Activated CD8-positive, alpha-beta T cell treated with anti-CD3 and anti-CD28 coated beads for 36 hours (primary cell): ENCODE results near the gene ITGAD. TPM values are rescaled to one million over a fixed set of nuclear protein-coding genes. Genes with fewer than 3 reads are reported as not detected.
A peak's percentile ranks its signal among the peaks of the same experiment; 100 is the strongest.

Source experiments
- ATAC-seq: fragments of 200-7000 bp; cut with Tn5 transposase; one replicate; pipeline ENCODE4 v1.10.0; 2021; ENCODE audit warnings: mild to moderate bottlenecking, moderate library complexity
- CTCF ChIA-PET: fragments of 350-600 bp; sonication (Branson Sonifier 250); formaldehyde crosslinking; loops from one replicate; lab custom pipeline; 2021; ENCODE audit warnings: antibody characterized with exemption; lab: Charles Lee
- POLR2A ChIA-PET: fragments of 350-600 bp; sonication (Branson Sonifier 250); formaldehyde crosslinking; loops from one replicate; lab custom pipeline; 2021; ENCODE audit warnings: antibody characterized with exemption; lab: Charles Lee
- DNase-seq: peaks from one replicate; pipeline ENCODE4 v3.0.0-alpha.2; 2020
- H3K27ac Mint-ChIP-seq: one replicate; pipeline ENCODE4 v1.8.0; 2021; ENCODE audit warnings: mild to moderate bottlenecking, mixed read lengths
- H3K27me3 Mint-ChIP-seq: one replicate; pipeline ENCODE4 v1.8.0; 2021; ENCODE audit warnings: mixed read lengths
- H3K36me3 Mint-ChIP-seq: one replicate; pipeline ENCODE4 v1.8.0; 2021; ENCODE audit warnings: low read depth, mixed read lengths
- H3K4me1 Mint-ChIP-seq: one replicate; pipeline ENCODE4 v1.8.0; 2021; ENCODE audit warnings: low read depth, mixed read lengths
- H3K4me3 Mint-ChIP-seq: one replicate; pipeline ENCODE4 v1.8.0; 2021; ENCODE audit warnings: mild to moderate bottlenecking, moderate library complexity, mixed read lengths
- H3K9me3 Mint-ChIP-seq: one replicate; pipeline ENCODE4 v1.8.0; 2021; ENCODE audit warnings: mixed read lengths
- CTCF ChIP-seq: fragments of 200-600 bp; IDR thresholded peaks from one replicate; pipeline ENCODE4 v1.8.0; 2022; ENCODE audit warnings: antibody characterized with exemption, mild to moderate bottlenecking
- intact Hi-C: fragments of 100-400 bp; cut with micrococcal nuclease; formaldehyde crosslinking; loops from one replicate; pipeline ENCODE4 v1.10.0; 2022
- total RNA-seq, 2 experiments: library from RNA; stranded (reverse); gene quantifications; one replicate each; pipeline ENCODE4 v1.2.3, GENCODE V29; 2021

Gene ITGAD
- total RNA-seq, 2 experiments from 2014 or later = not detected

GRCh38 chr16:31429796-31430195 is 36.7 kb downstream of the ITGAD start:
- ChIA-PET CTCF (interaction anchor here (0.9 to 2.4 kb wide), 4 partner anchors 10 to 47 kb away, joined by 3 to 8 read pairs (median 5); no protein-coding TSS in a partner anchor), POLR2A (interaction anchor here (0.6 to 0.7 kb wide), 3 partner anchors 8 to 232 kb away, joined by 3 read pairs; partner anchors contain the start of gene ITGAD)
- intact Hi-C loops = no loop called here
- TF ChIP-seq CTCF = no peak
- Mint-ChIP-seq H3K27me3 (peaks cover 6% of the 10 kb centered on the region), H3K27ac (no peak overlapping the region), H3K36me3 (no peaks in the 10 kb centered on the region), H3K9me3 (no peaks in the 10 kb centered on the region), H3K4me3 (no peak overlapping the region), H3K4me1 (peaks cover 10% of the 10 kb centered on the region)
- ATAC-seq (no peak), DNase-seq (no peak)

- no peak overlapping the region for H3K4me3 Mint-ChIP-seq
- H3K9me3 Mint-ChIP-seq = no peaks in the 10 kb centered on the region
- TF ChIP-seq CTCF = no peak
- intact Hi-C loops = no loop called here
- ChIA-PET CTCF (interaction anchor here (0.9 to 3.1 kb wide), 4 partner anchors 10 to 48 kb away, joined by 3 to 12 read pairs (median 6); partner anchors contain the start of gene ZNF843), POLR2A (interaction anchor here (0.6 to 2.0 kb wide), 4 partner anchors 9 to 37 kb away, joined by 3 to 4 read pairs (median 3); partner anchors contain the start of genes ITGAD and ZNF843)
- no peak overlapping the region for H3K27ac Mint-ChIP-seq
- no peaks in the 10 kb centered on the region for H3K36me3 Mint-ChIP-seq
- peaks cover 6% of the 10 kb centered on the region for H3K27me3 Mint-ChIP-seq
- peak; percentile 28 for DNase-seq
- ATAC-seq = peak; percentile 55
- H3K4me1 Mint-ChIP-seq = peaks cover 10% of the 10 kb centered on the region
These were observed 37.4 kb downstream of the ITGAD start for GRCh38 chr16:31430380-31431052.

GRCh38 chr16:31435341-31436220 is 42.4 kb downstream of the ITGAD start:
- ChIA-PET CTCF (interaction anchor here (1.1 to 1.6 kb wide), 2 partner anchors 53 to 166 kb away, joined by 3 to 4 read pairs; no protein-coding TSS in a partner anchor), POLR2A (interaction anchor here (1.6 kb wide), 1 partner anchor 234 kb away, joined by 5 read pairs; no protein-coding TSS in a partner anchor)
- no peak for ATAC-seq
- Mint-ChIP-seq H3K36me3 (no peaks in the 10 kb centered on the region), H3K4me1 (peaks cover 20% of the 10 kb centered on the region), H3K27me3 (peaks cover 1% of the 10 kb centered on the region), H3K4me3 (no peak overlapping the region), H3K27ac (no peak overlapping the region), H3K9me3 (no peaks in the 10 kb centered on the region)
- intact Hi-C loops = no loop called here
- DNase-seq = no peak
- no peak for TF ChIP-seq CTCF

GRCh38 chr16:31436221-31437045 is 43.3 kb downstream of the ITGAD start:
- no peak for TF ChIP-seq CTCF
- CTCF ChIA-PET = interaction anchor here (1.1 to 1.6 kb wide), 2 partner anchors 54 to 167 kb away, joined by 3 to 4 read pairs; no protein-coding TSS in a partner anchor
- no peak overlapping the region for H3K27ac Mint-ChIP-seq
- DNase-seq (no peak), ATAC-seq (no peak)
- no peak overlapping the region for H3K4me3 Mint-ChIP-seq
- H3K9me3 Mint-ChIP-seq = no peaks in the 10 kb centered on the region
- H3K4me1 Mint-ChIP-seq = peaks cover 16% of the 10 kb centered on the region
- intact Hi-C loops = no loop called here
- no peaks in the 10 kb centered on the region for H3K36me3 Mint-ChIP-seq
- peaks cover 3% of the 10 kb centered on the region for H3K27me3 Mint-ChIP-seq
- POLR2A ChIA-PET = interaction anchor here (1.6 kb wide), 1 partner anchor 235 kb away, joined by 5 read pairs; no protein-coding TSS in a partner anchor
